Panc1 (cell line): Measurements from ENCODE around the gene CD28. TPM values are rescaled to one million over a fixed set of nuclear protein-coding genes. Genes with fewer than 3 reads are reported as not detected.

ENCODE experiments used
- ATAC-seq: fragments of 200-7000 bp; cut with Tn5 transposase; 2 replicates; pipeline ENCODE4 v1.9.1; 2020; ENCODE audit warnings: mild to moderate bottlenecking, moderate library complexity
- BruUV-seq: library from RNA; stranded (reverse); fragments of 400-500 nt; replicated peaks from 2 replicates; lab custom pipeline; 2021; lab: Mats Ljungman, UMichigan
- CTCF ChIA-PET: fragments of 300-600 bp; sonication (Branson Sonifier 250); formaldehyde crosslinking; loops from one replicate; lab custom pipeline; 2022; ENCODE audit warnings: antibody characterized with exemption; lab: Charles Lee
- POLR2A ChIA-PET: fragments of 300-600 bp; sonication (Branson Sonifier 250); formaldehyde crosslinking; loops from one replicate; lab custom pipeline; 2022; ENCODE audit warnings: antibody characterized with exemption; lab: Charles Lee
- DNase-seq: peaks from one replicate; pipeline ENCODE4 v3.0.0-alpha.2; 2010; ENCODE audit warnings: low read depth, low spot score
- H3K27ac ChIP-seq: 2 replicates; pipeline ENCODE4 v1.5.1; 2011; ENCODE audit warnings: mild to moderate bottlenecking, low read length, inconsistent platforms
- H3K27me3 ChIP-seq: fragments of 200-500 bp; sonication (Bioruptor generic); 2 replicates; pipeline ENCODE4 v1.6.0; 2014; ENCODE audit warnings: low read length, inconsistent platforms; ENCODE audit not compliant: control insufficient read depth, insufficient read depth
- H3K36me3 ChIP-seq: fragments of 200-500 bp; sonication (Bioruptor generic); 2 replicates; pipeline ENCODE4 v1.5.1; 2014; ENCODE audit warnings: inconsistent platforms, mild to moderate bottlenecking, low read length, moderate library complexity; ENCODE audit not compliant: control insufficient read depth, insufficient read depth
- H3K4me1 ChIP-seq: 2 replicates; pipeline ENCODE4 v1.5.1; 2011; ENCODE audit warnings: inconsistent platforms, mild to moderate bottlenecking, low read length, moderate library complexity; ENCODE audit not compliant: control insufficient read depth, insufficient read depth
- H3K4me3 ChIP-seq, 2 experiments: 2 replicates each; pipeline ENCODE4 v1.5.1; 2011 to 2012; ENCODE audit warnings: low read depth in 2 of 2, low read length in 2 of 2, mild to moderate bottlenecking in 2 of 2, inconsistent platforms in 1 of 2, moderate library complexity in 1 of 2
- H3K9me3 ChIP-seq: fragments of 200-500 bp; sonication (Bioruptor generic); 2 replicates; pipeline ENCODE4 v1.5.1; 2014; ENCODE audit warnings: low read depth, mild to moderate bottlenecking, inconsistent platforms, low read length, moderate library complexity; ENCODE audit not compliant: control insufficient read depth, insufficient read depth
- POLR2AphosphoS5 ChIP-seq: IDR thresholded peaks from 2 replicates; pipeline ENCODE4 v1.6.1; 2012; ENCODE audit warnings: mild to moderate bottlenecking, low read depth, low read length, moderate library complexity
- SIN3A ChIP-seq: IDR thresholded peaks from 2 replicates; pipeline ENCODE4 v1.6.1; 2012; ENCODE audit warnings: low read depth, mild to moderate bottlenecking, low read length, moderate library complexity, borderline replicate concordance; ENCODE audit not compliant: insufficient read depth
- TCF7L2 ChIP-seq: IDR thresholded peaks from 2 replicates; pipeline ENCODE4 v1.6.1; 2011; ENCODE audit warnings: mild to moderate bottlenecking, low read depth, low read length, inconsistent platforms
- in situ Hi-C: cut with HindIII; loops from 2 replicates; pipeline ENCODE4 v1.10.0; 2016; ENCODE audit warnings: low sequenced_read_pairs, low pct_unique_long_range_greater_than_20kb
- intact Hi-C: fragments of 100-400 bp; cut with micrococcal nuclease; formaldehyde crosslinking; loops from one replicate; pipeline ENCODE4 v1.10.0; 2022; ENCODE audit not compliant: unreplicated experiment
- total RNA-seq: library from RNA; stranded (reverse); gene quantifications from one replicate; pipeline ENCODE4 v1.2.1, GENCODE V29; 2021; ENCODE audit not compliant: unreplicated experiment
- TF ChIP-seq, protein P1 (sequence below): fragments of 450-650 bp; IDR thresholded peaks from 2 replicates; pipeline ENCODE4 v1.5.1; 2017; ENCODE audit warnings: mild to moderate bottlenecking
- TF ChIP-seq, protein P2 (sequence below), 2 experiments: IDR thresholded peaks; 2 replicates each; pipeline ENCODE4 v1.6.1; 2011 to 2012; ENCODE audit warnings: low read depth in 2 of 2, control low read depth in 1 of 2, low read length in 1 of 2, mild to moderate bottlenecking in 1 of 2, moderate library complexity in 1 of 2; ENCODE audit not compliant: insufficient read depth in 1 of 2

Gene CD28
- total RNA-seq, 1 experiment from 2014 or later, result 0.21 TPM

DNA sequence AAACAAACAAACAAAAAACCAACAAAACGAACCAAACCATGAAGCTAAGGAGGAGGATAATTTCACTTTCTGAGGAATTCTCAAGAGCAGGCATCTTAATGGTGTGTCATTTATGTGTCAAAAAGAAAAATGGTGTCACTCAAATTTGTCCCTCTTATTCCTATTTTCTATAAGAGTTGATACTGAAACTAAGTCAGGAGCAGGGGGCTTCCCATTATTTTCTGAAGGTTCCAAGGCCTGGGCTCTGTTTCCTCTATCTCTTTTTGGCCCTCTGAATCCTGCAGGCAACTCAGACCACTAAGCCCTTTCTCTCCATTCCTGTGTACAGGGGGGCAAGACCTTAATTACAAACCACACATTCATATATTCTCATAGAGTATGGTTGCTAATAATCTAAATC lies 44.0 kb upstream of the CD28 start:
- BruUV-seq, result no TSS peak
- CTCF ChIA-PET, result no interaction called here
- intact Hi-C loops, result loop anchor here (10.0 kb wide), 1 partner anchor 242 kb away; no protein-coding TSS in a partner anchor

GRCh38 chr2:203662951-203663350 lies 43.5 kb upstream of the CD28 start:
- in situ Hi-C loops, result no loop called here
- ATAC-seq, result no peak
- no peaks in the 10 kb centered on the region for H3K36me3 ChIP-seq
- H3K4me3 ChIP-seq, result no peak overlapping the region
- no peaks in the 10 kb centered on the region for H3K9me3 ChIP-seq
- H3K4me1 ChIP-seq, result no peaks in the 10 kb centered on the region
- TF ChIP-seq TCF7L2, result no peak
- TF ChIP-seq, protein P1, sequence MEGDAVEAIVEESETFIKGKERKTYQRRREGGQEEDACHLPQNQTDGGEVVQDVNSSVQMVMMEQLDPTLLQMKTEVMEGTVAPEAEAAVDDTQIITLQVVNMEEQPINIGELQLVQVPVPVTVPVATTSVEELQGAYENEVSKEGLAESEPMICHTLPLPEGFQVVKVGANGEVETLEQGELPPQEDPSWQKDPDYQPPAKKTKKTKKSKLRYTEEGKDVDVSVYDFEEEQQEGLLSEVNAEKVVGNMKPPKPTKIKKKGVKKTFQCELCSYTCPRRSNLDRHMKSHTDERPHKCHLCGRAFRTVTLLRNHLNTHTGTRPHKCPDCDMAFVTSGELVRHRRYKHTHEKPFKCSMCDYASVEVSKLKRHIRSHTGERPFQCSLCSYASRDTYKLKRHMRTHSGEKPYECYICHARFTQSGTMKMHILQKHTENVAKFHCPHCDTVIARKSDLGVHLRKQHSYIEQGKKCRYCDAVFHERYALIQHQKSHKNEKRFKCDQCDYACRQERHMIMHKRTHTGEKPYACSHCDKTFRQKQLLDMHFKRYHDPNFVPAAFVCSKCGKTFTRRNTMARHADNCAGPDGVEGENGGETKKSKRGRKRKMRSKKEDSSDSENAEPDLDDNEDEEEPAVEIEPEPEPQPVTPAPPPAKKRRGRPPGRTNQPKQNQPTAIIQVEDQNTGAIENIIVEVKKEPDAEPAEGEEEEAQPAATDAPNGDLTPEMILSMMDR, result no peak
- TF ChIP-seq, protein P2, sequence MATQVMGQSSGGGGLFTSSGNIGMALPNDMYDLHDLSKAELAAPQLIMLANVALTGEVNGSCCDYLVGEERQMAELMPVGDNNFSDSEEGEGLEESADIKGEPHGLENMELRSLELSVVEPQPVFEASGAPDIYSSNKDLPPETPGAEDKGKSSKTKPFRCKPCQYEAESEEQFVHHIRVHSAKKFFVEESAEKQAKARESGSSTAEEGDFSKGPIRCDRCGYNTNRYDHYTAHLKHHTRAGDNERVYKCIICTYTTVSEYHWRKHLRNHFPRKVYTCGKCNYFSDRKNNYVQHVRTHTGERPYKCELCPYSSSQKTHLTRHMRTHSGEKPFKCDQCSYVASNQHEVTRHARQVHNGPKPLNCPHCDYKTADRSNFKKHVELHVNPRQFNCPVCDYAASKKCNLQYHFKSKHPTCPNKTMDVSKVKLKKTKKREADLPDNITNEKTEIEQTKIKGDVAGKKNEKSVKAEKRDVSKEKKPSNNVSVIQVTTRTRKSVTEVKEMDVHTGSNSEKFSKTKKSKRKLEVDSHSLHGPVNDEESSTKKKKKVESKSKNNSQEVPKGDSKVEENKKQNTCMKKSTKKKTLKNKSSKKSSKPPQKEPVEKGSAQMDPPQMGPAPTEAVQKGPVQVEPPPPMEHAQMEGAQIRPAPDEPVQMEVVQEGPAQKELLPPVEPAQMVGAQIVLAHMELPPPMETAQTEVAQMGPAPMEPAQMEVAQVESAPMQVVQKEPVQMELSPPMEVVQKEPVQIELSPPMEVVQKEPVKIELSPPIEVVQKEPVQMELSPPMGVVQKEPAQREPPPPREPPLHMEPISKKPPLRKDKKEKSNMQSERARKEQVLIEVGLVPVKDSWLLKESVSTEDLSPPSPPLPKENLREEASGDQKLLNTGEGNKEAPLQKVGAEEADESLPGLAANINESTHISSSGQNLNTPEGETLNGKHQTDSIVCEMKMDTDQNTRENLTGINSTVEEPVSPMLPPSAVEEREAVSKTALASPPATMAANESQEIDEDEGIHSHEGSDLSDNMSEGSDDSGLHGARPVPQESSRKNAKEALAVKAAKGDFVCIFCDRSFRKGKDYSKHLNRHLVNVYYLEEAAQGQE (IDR thresholded peaks at IDR 0.05; ENCODE audit: insufficient read depth in 1 of 2, low read depth in 2 of 2, low read length in 1 of 2), result no peak
- TF ChIP-seq POLR2AphosphoS5, result no peak
- TF ChIP-seq SIN3A, result no peak
- H3K27ac ChIP-seq, result no peak overlapping the region
- intact Hi-C loops, result loop anchor here (10.0 kb wide), 1 partner anchor 242 kb away; no protein-coding TSS in a partner anchor
- BruUV-seq, result no TSS peak
- no peak for DNase-seq
- CTCF ChIA-PET, result no interaction called here
- POLR2A ChIA-PET, result no interaction called here
- H3K27me3 ChIP-seq, result no peaks in the 10 kb centered on the region

More for the DNA sequence above, 44.0 kb upstream of the CD28 start:
- in situ Hi-C loops, result no loop called here
- no peaks in the 10 kb centered on the region for H3K27me3 ChIP-seq
- H3K27ac ChIP-seq, result no peak overlapping the region
- DNase-seq (no peak), ATAC-seq (no peak)
- no peaks in the 10 kb centered on the region for H3K9me3 ChIP-seq
- no peaks in the 10 kb centered on the region for H3K36me3 ChIP-seq
- H3K4me3 ChIP-seq, result no peak overlapping the region
- no peaks in the 10 kb centered on the region for H3K4me1 ChIP-seq
- POLR2A ChIA-PET, result no interaction called here
- no peak for TF ChIP-seq TCF7L2
- TF ChIP-seq, protein P1, result no peak
- TF ChIP-seq, protein P2 (IDR thresholded peaks at IDR 0.05; ENCODE audit: insufficient read depth in 1 of 2, low read depth in 2 of 2, low read length in 1 of 2), result no peak
- no peak for TF ChIP-seq POLR2AphosphoS5
- no peak for TF ChIP-seq SIN3A
